GM10847 (cell line): ENCODE measurements around the gene UBALD1.

Experiments
- POLR2A ChIP-seq: IDR thresholded peaks from 2 replicates; pipeline ENCODE4 v1.6.1; 2011; ENCODE audit not compliant: insufficient read length; ENCODE audit errors: extremely low read depth

Gene UBALD1

GRCh38 chr16:4651827-4652226, 37.1 kb upstream of the UBALD1 start:
- no peak for TF ChIP-seq POLR2A

GRCh38 chr16:4649744-4650442, 35.2 kb upstream of the UBALD1 start:
- TF ChIP-seq POLR2A = no peak

GRCh38 chr16:4648917-4649316, 34.2 kb upstream of the UBALD1 start:
- no peak for TF ChIP-seq POLR2A

GRCh38 chr16:4647644-4647980, 32.9 kb upstream of the UBALD1 start:
- no peak for TF ChIP-seq POLR2A

GRCh38 chr16:4646773-4647643, 32.3 kb upstream of the UBALD1 start:
- TF ChIP-seq POLR2A = no peak

- no peak for TF ChIP-seq POLR2A
These were observed 27.2 kb upstream of the UBALD1 start for GRCh38 chr16:4641895-4642294.

GRCh38 chr16:4641306-4641687, 26.6 kb upstream of the UBALD1 start:
- no peak for TF ChIP-seq POLR2A

GRCh38 chr16:4640572-4641305, 26.1 kb upstream of the UBALD1 start:
- TF ChIP-seq POLR2A = no peak

- no peak for TF ChIP-seq POLR2A
These were observed 25.3 kb upstream of the UBALD1 start for GRCh38 chr16:4639899-4640509.

GRCh38 chr16:4637501-4638166, 22.9 kb upstream of the UBALD1 start:
- no peak for TF ChIP-seq POLR2A

- no peak for TF ChIP-seq POLR2A
These were observed 21.5 kb upstream of the UBALD1 start for GRCh38 chr16:4636196-4636595.

GRCh38 chr16:4634768-4635167, 20.1 kb upstream of the UBALD1 start:
- TF ChIP-seq POLR2A = no peak

- no peak for TF ChIP-seq POLR2A
These were observed 19.4 kb upstream of the UBALD1 start for GRCh38 chr16:4633910-4634635.

- no peak for TF ChIP-seq POLR2A
These were observed 16.8 kb upstream of the UBALD1 start for GRCh38 chr16:4631444-4631843.
